Measurements from ENCODE around the gene ACTL6B. TPM values are rescaled to one million over a fixed set of nuclear protein-coding genes. Genes with fewer than 3 reads are reported as not detected.

The ACTL6B gene
- total and polyA plus RNA-seq, 2 of the 8 experiments (the other 6 are each of a cell fraction or from before 2014, with no cell fraction given) = 2.1 to 4.5 TPM

- TF ChIP-seq E2F6 (IDR thresholded peaks at IDR 0.05) = peak; percentile 87
- peak; percentile 22 to 32; a peak in 2 of 4 replicates for TF ChIP-seq RAD21 (IDR thresholded peaks at IDR 0.05 in 1 of 2, conservative IDR thresholded peaks at IDR 0.05 in 1 of 2; ENCODE audit: low read depth in 2 of 2, low read length in 2 of 2)
- TF ChIP-seq BACH1 (IDR thresholded peaks at IDR 0.05; ENCODE audit: low read length) = 0 out of 2 replicates have a peak, but pooled peaks have one; percentile 37
- no peak; the same call in 1 of the 2 replicates for TF ChIP-seq RBBP5 (IDR thresholded peaks at IDR 0.05; ENCODE audit: borderline replicate concordance, low read depth, low read length)
- no peak for TF ChIP-seq RXRA (IDR thresholded peaks at IDR 0.05; ENCODE audit: insufficient read depth, low read depth, low read length)
- 0 out of 2 replicates have a peak, but pooled peaks have one; percentile 37 for TF ChIP-seq PHF8 (conservative IDR thresholded peaks at IDR 0.05; ENCODE audit: low read depth, low read length)
- TF ChIP-seq ATF2 (IDR thresholded peaks at IDR 0.05; ENCODE audit: low read length) = no peak
- TF ChIP-seq CREB1 (IDR thresholded peaks at IDR 0.05) = peak; percentile 90
- peak; percentile 45 to 71 (median 63) for TF ChIP-seq CTCF (IDR thresholded peaks at IDR 0.05; ENCODE audit: control extremely low read depth in 1 of 3, insufficient read depth in 1 of 3, low read depth in 1 of 3, low read length in 3 of 3)
- TF ChIP-seq ASH2L (IDR thresholded peaks at IDR 0.05; ENCODE audit: low read length) = peak; percentile 85
Measured at GRCh38 chr7:100632951-100633717, 23.1 kb downstream of the ACTL6B start (continued).

Measured in H1 (cell line).